ENCODE measurements around the gene ASTN2.

The ASTN2 gene

GRCh38 chr9:117063721-117064471 is 351.0 kb downstream of the ASTN2 start:
- no peak for DNase-seq

GRCh38 chr9:117060963-117061362 is 353.9 kb downstream of the ASTN2 start:
- no peak for DNase-seq

GRCh38 chr9:117050007-117050406 is 364.9 kb downstream of the ASTN2 start:
- no peak for DNase-seq

GRCh38 chr9:117046666-117047327 is 368.1 kb downstream of the ASTN2 start:
- no peak for DNase-seq

- DNase-seq, result no peak
Measured at GRCh38 chr9:117044241-117044640, 370.6 kb downstream of the ASTN2 start.

GRCh38 chr9:117043159-117043558 is 371.7 kb downstream of the ASTN2 start:
- DNase-seq, result no peak

- DNase-seq, result no peak
Measured at GRCh38 chr9:117035546-117035945, 379.3 kb downstream of the ASTN2 start.

- no peak for DNase-seq
Measured at GRCh38 chr9:117034866-117035265, 380.0 kb downstream of the ASTN2 start.

GRCh38 chr9:117030254-117030768 is 384.5 kb downstream of the ASTN2 start:
- no peak for DNase-seq

- no peak for DNase-seq
Measured at GRCh38 chr9:117029341-117029740, 385.5 kb downstream of the ASTN2 start.

- DNase-seq, result no peak
Measured at GRCh38 chr9:117028103-117028858, 386.6 kb downstream of the ASTN2 start.

GRCh38 chr9:117021906-117022305 is 393.0 kb downstream of the ASTN2 start:
- DNase-seq, result no peak

GRCh38 chr9:117018966-117019617 is 395.8 kb downstream of the ASTN2 start:
- no peak for DNase-seq

- DNase-seq, result no peak
Measured at GRCh38 chr9:117017414-117017985, 397.4 kb downstream of the ASTN2 start.

- no peak for DNase-seq
Measured at GRCh38 chr9:117014061-117014460, 400.8 kb downstream of the ASTN2 start.

- no peak for DNase-seq
Measured at GRCh38 chr9:117013440-117013995, 401.3 kb downstream of the ASTN2 start.

GRCh38 chr9:117010061-117010460 is 404.8 kb downstream of the ASTN2 start:
- DNase-seq, result no peak

GRCh38 chr9:117008876-117009275 is 406.0 kb downstream of the ASTN2 start:
- DNase-seq, result no peak

GRCh38 chr9:117008461-117008860 is 406.4 kb downstream of the ASTN2 start:
- DNase-seq, result no peak

- no peak for DNase-seq
Measured at GRCh38 chr9:117002686-117003085, 412.2 kb downstream of the ASTN2 start.

GRCh38 chr9:117000834-117001233 is 414.0 kb downstream of the ASTN2 start:
- no peak for DNase-seq

GRCh38 chr9:117000196-117000723 is 414.6 kb downstream of the ASTN2 start:
- DNase-seq, result no peak
